Esophagus muscularis mucosa (tissue), 4 donors: Measurements from ENCODE around the gene RBMS1. TPM values are rescaled to one million over a fixed set of nuclear protein-coding genes. Genes with fewer than 3 reads are reported as not detected.

Experiments
- DNase-seq: peaks from one replicate; pipeline ENCODE4 v3.0.0-alpha.2; 2017; ENCODE audit errors: extremely low spot score
- H3K27ac ChIP-seq, 4 donors: fragments of 200-600 bp; sonication (generic); replicated peaks in 1 of 4; 1 replicate in 3 of 4; 2 replicates in 1 of 4; pipeline ENCODE4 v1.5.1; 2016 to 2019; ENCODE audit warnings: mild to moderate bottlenecking in 1 of 4
- H3K27me3 ChIP-seq, 4 donors: fragments of 200-600 bp; sonication (generic); one replicate each; pipeline versions ENCODE4 v1.5.1 to v1.6.0; 2016 to 2019
- H3K36me3 ChIP-seq, 4 donors: fragments of 200-600 bp; sonication (generic); one replicate each; pipeline ENCODE4 v1.5.1; 2016 to 2019
- H3K4me1 ChIP-seq, 4 donors: fragments of 200-600 bp; sonication (generic); one replicate each; pipeline ENCODE4 v1.5.1; 2016 to 2019
- H3K4me3 ChIP-seq, 4 donors: fragments of 200-600 bp; sonication (generic); 1 replicate in 2 of 4; 2 replicates in 2 of 4; pipeline ENCODE4 v1.5.1; 2016 to 2019; ENCODE audit warnings: mild to moderate bottlenecking in 4 of 4, moderate library complexity in 1 of 4
- H3K9me3 ChIP-seq, 4 donors: fragments of 200-600 bp; sonication (generic); 1 replicate in 3 of 4; 2 replicates in 1 of 4; pipeline ENCODE4 v1.5.1; 2016 to 2019
- EP300 ChIP-seq: sonication (generic); formaldehyde crosslinking; IDR thresholded peaks from one replicate; pipeline ENCODE4 v1.6.1; 2017; ENCODE audit warnings: antibody characterized with exemption
- POLR2A ChIP-seq: fragments of 450-650 bp; IDR thresholded peaks from one replicate; pipeline ENCODE4 v1.6.1; 2017; ENCODE audit warnings: antibody characterized with exemption, moderate library complexity, mild to moderate bottlenecking, low read depth
- POLR2AphosphoS5 ChIP-seq, 2 donors: sonication (generic); formaldehyde crosslinking; IDR thresholded peaks; one replicate each; pipeline ENCODE4 v1.6.1; 2017; ENCODE audit warnings: antibody characterized with exemption in 2 of 2
- WGBS: methylation state at CpG from one replicate; pipeline ENCODE4 v1.1.5; 2018; 5-methylcytosine and 5-hydroxymethylcytosine counted together
- intact Hi-C: fragments of 100-400 bp; cut with DNase I; formaldehyde crosslinking; loops from one replicate; pipeline ENCODE4 v1.15.1; 2023
- total RNA-seq, 4 donors: library from RNA; depleted of rRNA; stranded (reverse); fragments of >200 nt; gene quantifications; one replicate each; pipeline versions ENCODE4 v1.1.0 to v1.2.1, GENCODE V29; 2016
- TF ChIP-seq, protein P1 (sequence below), 3 experiments: fragments of 200-600 bp in 2 of 3; fragments of 450-650 bp in 1 of 3; sonication (generic) in 2 of 3; IDR thresholded peaks; one replicate each; pipeline ENCODE4 v1.5.1; 2017 to 2019; ENCODE audit warnings: antibody characterized with exemption in 3 of 3, mild to moderate bottlenecking in 2 of 3, moderate library complexity in 1 of 3

RBMS1 gene
- total RNA-seq, 4 donors from 2014 or later = 86.8 to 116 (median 93.1) TPM

DNA sequence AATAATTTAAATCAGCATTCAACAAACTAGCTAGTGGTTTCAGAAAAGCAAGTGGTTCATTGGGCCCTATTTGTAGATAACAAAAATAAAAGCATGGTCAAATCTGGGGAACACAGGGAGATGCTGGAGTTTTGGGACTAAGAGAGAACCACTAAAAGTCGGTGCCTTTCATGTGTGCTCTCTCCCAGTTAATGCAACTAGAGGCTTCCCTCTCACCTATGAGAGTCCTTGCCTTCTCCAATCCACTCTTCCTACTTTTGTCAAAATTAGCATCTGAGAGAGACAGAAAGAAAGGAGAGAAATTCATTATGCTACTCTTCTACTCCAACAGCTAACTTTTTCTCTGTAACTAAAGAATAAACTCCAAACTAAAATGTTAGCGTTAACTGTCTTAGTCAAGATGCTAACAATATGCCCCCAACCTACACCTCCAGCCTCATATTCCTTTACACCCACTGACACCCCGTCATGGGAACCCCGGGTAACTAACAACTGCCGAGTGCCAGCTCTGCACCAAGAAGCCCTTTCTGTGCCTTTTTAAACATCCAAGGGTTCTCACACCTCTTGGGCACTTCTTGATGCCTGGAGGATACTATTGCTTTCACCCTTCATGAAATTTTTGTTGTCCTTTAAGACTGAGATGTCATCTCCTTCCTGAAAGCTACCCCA is 133.4 kb downstream of the RBMS1 start:
- Histone ChIP-seq H3K36me3 (no peaks in the 10 kb centered on the region), H3K4me3 (no peak overlapping the region), H3K27me3 (no peaks in the 10 kb centered on the region), H3K27ac (no peak overlapping the region), H3K9me3 (no peaks in the 10 kb centered on the region), H3K4me1 (peaks cover 28 to 78% (median 53%) of the 10 kb centered on the region in 4 donors)
- no peak for DNase-seq
- WGBS = 84% methylated on average over 5 of the region's 5 CpGs
- intact Hi-C loops = no loop called here
- TF ChIP-seq, protein P1, sequence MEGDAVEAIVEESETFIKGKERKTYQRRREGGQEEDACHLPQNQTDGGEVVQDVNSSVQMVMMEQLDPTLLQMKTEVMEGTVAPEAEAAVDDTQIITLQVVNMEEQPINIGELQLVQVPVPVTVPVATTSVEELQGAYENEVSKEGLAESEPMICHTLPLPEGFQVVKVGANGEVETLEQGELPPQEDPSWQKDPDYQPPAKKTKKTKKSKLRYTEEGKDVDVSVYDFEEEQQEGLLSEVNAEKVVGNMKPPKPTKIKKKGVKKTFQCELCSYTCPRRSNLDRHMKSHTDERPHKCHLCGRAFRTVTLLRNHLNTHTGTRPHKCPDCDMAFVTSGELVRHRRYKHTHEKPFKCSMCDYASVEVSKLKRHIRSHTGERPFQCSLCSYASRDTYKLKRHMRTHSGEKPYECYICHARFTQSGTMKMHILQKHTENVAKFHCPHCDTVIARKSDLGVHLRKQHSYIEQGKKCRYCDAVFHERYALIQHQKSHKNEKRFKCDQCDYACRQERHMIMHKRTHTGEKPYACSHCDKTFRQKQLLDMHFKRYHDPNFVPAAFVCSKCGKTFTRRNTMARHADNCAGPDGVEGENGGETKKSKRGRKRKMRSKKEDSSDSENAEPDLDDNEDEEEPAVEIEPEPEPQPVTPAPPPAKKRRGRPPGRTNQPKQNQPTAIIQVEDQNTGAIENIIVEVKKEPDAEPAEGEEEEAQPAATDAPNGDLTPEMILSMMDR (IDR thresholded peaks at IDR 0.05) = no peak
- TF ChIP-seq POLR2A (no peak), EP300 (no peak), POLR2AphosphoS5 (IDR thresholded peaks at IDR 0.05) (no peak)

DNA sequence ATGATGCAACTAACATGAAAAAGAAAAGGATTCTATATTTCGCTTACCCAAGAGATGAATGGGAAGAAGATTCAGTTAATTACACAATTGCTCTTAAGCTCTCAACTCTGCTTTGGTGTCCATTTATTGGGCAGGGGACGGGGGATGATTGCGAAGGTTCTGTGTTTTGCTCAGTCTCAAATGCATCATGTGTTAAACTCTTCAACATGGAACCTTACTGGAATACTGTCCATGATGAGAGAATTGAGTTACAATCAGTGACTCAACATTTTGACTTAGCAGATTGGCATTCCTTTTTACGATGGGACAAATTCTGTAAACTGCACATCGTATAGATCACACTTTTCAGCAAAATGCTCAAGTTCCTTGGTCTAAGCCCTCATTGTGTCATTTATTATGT is 135.6 kb downstream of the RBMS1 start:
- H3K27me3 ChIP-seq = no peaks in the 10 kb centered on the region
- WGBS = 69% methylated on average over 5 of the region's 5 CpGs

DNA sequence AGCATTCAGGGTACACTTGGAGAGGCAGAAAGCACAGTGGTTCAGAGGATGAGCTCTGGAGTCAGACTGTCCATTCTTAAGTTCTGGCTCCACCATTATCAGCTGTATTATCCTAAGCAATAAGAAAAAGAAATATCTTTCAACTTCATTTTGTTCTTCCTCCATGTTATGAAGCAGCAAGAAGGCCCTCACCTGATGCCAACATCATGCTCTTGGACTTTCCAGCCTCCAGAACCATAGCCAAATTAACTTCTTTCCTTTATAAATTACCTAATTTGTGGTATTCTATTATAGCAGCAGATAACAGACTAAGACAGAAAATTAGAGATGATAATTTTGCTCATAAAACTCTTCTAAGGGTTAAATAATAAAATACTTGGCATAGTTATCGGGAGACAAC is 137.1 kb downstream of the RBMS1 start:
- WGBS = 87% methylated on average over 1 of the region's 1 CpG
- no peak overlapping the region for H3K4me3 ChIP-seq
- no peak overlapping the region for H3K27ac ChIP-seq
- no peak for TF ChIP-seq EP300
- TF ChIP-seq, protein P1 (IDR thresholded peaks at IDR 0.05) = no peak
- TF ChIP-seq POLR2AphosphoS5 (IDR thresholded peaks at IDR 0.05) = no peak
- no peak for TF ChIP-seq POLR2A
- H3K9me3 ChIP-seq = no peaks in the 10 kb centered on the region
- DNase-seq = no peak
- H3K27me3 ChIP-seq = no peaks in the 10 kb centered on the region
- peaks cover 45 to 77% (median 56%) of the 10 kb centered on the region in 4 donors for H3K4me1 ChIP-seq
- no peaks in the 10 kb centered on the region for H3K36me3 ChIP-seq
- intact Hi-C loops = no loop called here

More for the DNA sequence above, 135.6 kb downstream of the RBMS1 start:
- DNase-seq = no peak
- Histone ChIP-seq H3K4me3 (no peak overlapping the region), H3K9me3 (no peaks in the 10 kb centered on the region), H3K27ac (no peak overlapping the region), H3K36me3 (no peaks in the 10 kb centered on the region), H3K4me1 (peaks cover 30 to 78% (median 53%) of the 10 kb centered on the region in 4 donors)
- TF ChIP-seq POLR2AphosphoS5 (IDR thresholded peaks at IDR 0.05) (no peak), POLR2A (no peak), EP300 (no peak)
- TF ChIP-seq, protein P1 (IDR thresholded peaks at IDR 0.05) = no peak
- intact Hi-C loops = no loop called here

DNA sequence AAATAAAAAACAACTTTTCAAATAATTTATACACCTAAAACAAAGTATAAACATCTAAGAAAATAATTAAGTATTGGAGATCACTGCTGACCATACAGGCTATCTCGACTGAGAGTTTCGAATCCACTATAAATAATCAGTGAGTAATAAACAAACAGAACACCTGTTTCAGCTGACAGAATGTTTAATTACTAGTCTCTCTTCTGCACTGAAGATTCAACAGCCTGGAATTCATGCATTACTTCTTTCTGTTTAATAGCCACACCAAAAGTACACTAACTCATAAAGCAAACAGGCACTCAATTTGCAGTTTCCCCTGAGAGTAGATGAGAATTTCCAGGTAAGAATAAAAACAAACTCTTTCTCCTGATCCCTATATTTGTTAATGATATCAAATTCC is 138.5 kb downstream of the RBMS1 start:
- H3K27me3 ChIP-seq = no peaks in the 10 kb centered on the region
- H3K9me3 ChIP-seq = no peaks in the 10 kb centered on the region
- peak overlapping the region in 1 of 4 donors; percentile 25 for H3K27ac ChIP-seq
- peaks cover 0 to 1% (median 0%) of the 10 kb centered on the region in 4 donors for H3K36me3 ChIP-seq
- peaks cover 51 to 71% (median 57%) of the 10 kb centered on the region in 4 donors for H3K4me1 ChIP-seq
- WGBS = 38% methylated on average over 2 of the region's 2 CpGs
- intact Hi-C loops = no loop called here
- TF ChIP-seq EP300 (no peak), POLR2AphosphoS5 (IDR thresholded peaks at IDR 0.05) (no peak), POLR2A (no peak)
- TF ChIP-seq, protein P1 (IDR thresholded peaks at IDR 0.05) = no peak
- H3K4me3 ChIP-seq = no peak overlapping the region
- DNase-seq = no peak

DNA sequence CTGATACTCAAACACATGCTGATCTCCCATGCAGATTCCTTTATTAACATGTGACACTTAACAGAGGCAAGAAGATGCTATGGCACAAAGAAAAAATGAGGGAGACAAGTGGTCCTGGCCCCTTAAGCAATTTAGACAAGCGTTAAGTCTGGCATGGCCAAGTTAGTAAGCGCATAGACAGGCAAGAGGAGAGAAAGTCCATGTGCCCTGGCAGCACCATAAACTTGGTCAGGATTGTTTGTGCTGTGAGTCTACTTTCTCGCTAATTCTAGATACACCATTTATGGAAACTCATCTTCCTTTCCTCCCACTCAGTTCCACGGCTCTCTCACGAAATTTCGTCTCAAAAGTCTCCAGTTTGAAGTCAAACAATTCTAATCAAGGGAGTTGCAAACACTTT is 138.9 kb downstream of the RBMS1 start:
- H3K36me3 ChIP-seq = peaks cover 0 to 5% (median 0%) of the 10 kb centered on the region in 4 donors
- no peak overlapping the region for H3K4me3 ChIP-seq
- TF ChIP-seq, protein P1 (IDR thresholded peaks at IDR 0.05) = no peak
- TF ChIP-seq EP300 (no peak), POLR2AphosphoS5 (IDR thresholded peaks at IDR 0.05) (no peak), POLR2A (no peak)
- DNase-seq = no peak
- H3K27ac ChIP-seq = peak overlapping the region in 1 of 4 donors; percentile 25
- no peaks in the 10 kb centered on the region for H3K9me3 ChIP-seq
- peaks cover 53 to 73% (median 58%) of the 10 kb centered on the region in 4 donors for H3K4me1 ChIP-seq
- WGBS = 51% methylated on average over 6 of the region's 6 CpGs
- intact Hi-C loops = no loop called here
- H3K27me3 ChIP-seq = no peaks in the 10 kb centered on the region
